HG03139 (cell line): ENCODE data around the gene CNGA3.
A peak's percentile ranks its signal among the peaks of the same experiment; 100 is the strongest.

Experiments used
- ATAC-seq: cut with Tn5 transposase; IDR thresholded peaks from one replicate; pipeline ENCODE4 v1.9.1; 2021; ENCODE audit not compliant: unreplicated experiment

CNGA3 gene

DNA sequence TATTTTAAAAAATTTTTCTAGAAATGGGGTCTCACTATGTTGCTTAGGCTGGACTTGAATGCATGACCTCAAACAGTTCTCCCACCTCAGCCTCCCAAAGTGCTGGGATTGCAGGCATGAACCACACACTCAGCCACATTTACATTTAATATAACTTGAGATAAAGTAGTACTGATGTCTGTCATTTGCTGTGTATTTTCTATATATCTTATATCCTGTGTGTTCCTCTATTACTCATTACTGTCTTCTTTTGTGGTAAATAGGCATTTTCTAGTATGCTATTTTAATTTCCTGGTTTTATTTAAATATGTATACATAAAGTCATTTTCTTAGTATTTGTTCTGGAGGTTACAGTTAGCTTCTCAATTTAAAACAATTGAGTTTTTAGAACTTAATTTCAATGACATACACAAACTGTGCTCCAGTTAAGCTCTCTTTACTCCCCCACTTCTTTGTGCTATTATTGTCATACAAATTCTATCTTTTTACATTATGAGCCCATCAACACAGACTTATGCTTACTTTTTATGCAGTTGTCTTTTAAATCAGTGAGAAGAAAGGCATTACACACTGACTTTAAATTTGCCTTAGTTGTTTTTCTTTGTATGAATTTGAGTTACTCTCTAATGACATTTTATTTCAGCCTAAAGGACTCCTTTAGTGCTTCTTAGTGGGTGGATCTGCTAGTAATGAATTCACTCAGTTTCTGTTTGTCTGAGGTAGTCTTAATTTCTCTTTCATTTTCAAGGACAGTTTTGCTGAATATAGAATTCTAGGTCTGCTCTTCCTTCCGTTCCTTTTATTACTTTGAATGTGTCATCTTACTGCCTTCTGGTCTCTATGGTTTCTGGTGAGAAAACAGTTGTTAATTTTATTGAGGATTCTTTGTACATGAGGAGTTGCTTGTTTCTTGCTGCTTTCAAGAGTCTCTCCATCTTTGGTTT lies 92.2 kb downstream of the CNGA3 start:
- ATAC-seq = peak; percentile 80

DNA sequence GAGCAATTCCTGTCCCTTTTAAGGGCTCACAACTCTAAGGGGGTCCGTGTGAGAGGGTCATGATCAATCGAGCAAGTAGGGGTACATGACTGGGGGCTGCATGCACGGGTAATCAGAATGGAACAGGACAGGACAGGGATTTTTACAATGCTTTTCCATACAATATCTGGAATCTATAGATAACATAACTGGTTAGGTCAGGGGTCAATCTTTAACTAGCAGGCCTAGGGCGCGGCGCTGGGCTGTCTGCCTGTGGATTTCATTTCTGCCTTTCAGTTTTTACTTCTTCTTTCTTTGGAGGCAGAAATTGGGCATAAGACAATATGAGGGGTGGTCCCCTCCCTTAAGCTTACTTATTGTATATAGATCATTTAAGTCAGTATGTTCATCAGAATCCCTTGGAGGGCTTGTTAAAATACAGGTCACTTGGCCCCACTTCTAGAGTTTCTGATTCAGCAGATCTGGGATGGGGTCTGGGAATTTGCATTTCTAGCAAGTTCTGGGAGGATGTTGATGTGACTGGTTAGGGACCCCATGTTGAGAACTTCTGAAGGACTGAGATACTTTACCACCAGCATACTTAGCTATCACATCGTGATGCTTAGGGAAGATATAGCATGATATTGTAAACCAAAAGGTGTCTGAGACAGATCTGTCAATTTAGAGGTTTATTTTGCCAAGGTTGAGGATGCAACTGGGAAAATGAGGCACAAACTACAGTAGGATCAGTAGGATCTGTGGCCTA lies 95.6 kb downstream of the CNGA3 start:
- ATAC-seq = no peak

DNA sequence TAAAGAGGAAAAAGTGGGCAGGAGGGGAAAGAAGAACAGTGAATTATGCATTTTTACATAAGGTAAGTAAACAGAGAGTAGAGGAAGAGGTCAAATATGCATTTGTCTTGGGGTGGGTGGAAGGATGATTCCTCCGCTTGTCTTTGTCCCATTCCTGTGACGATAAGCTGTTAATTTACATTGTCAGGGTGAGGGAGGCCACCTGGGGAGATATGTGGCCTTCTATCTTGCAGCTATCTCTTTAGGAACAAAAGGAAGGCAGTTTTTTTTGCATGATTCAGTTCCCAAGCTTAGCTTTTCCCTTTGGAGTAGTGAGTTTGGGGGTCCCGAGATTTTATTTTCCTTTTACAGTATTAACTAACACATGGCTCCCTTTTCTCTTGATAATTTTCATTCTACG lies 96.2 kb downstream of the CNGA3 start:
- ATAC-seq = no peak

DNA sequence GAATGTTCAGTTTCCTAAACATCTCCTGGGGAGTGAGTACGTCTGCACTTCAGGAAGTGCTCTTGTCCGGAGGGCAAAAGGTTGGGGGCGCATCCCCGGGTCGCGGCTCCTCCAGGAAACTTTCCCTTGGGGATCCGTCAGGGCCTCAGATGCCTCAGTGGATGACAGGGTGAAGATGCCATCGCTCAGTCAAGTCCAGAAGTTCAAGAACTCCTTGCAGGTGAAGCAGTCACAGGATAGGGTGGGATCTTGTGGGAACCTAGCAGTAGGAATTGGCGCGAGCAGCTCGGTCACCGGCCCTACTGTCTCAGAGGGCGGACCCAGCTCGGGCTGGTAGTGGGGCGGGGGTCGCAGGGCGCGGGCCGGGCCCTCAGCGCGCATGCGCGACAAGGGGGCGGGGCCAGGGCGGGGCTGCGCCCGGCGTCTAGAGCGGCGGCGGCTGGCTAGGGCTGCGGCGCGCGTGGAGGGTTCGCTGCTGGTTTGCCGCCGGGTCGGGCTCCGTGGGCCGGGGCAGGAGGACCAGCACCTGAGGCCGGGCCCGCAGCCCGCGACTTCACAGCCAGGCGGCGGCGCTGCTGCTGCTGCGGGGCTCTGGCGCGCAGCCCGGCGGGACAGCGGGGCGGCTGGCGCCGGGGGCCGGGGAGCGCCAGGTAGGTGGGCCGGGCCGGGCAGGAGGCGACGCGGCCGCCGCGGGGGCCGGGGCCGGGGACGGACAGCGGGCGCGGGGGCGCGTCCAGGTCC lies 98.3 kb downstream of the CNGA3 start, which contains the start of gene INPP4A:
Gene INPP4A, plus strand, starts transcription at position 423 of the 741 bp plus-strand sequence. CDS start 75,191 bp downstream, outside the sequence.
- ATAC-seq = peak; percentile 63

DNA sequence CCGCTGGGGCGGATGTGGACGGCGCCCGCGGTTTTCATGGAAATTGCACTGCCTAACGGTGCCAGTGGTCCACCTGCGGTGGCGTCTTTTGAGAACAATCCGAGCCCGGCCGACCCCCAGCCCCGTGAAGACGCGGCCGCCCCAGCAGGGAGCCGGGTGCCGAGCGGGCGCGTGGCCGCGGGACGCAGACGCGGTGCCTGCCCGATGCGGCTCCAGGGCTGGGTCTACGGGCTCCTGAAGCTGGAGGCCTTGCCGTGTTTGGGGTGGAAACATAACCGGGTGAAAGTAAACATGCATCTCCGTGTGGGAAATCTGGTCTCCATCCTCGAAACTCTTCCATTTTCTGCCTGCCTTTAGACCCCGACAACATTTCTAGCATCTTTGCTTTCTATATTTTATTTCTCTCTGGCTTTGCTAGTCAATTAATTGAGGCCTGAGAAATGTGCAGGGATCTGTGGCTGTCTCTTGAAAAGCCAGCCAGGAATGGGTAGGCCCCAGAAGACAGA lies 99.0 kb downstream of the CNGA3 start:
- ATAC-seq = no peak

DNA sequence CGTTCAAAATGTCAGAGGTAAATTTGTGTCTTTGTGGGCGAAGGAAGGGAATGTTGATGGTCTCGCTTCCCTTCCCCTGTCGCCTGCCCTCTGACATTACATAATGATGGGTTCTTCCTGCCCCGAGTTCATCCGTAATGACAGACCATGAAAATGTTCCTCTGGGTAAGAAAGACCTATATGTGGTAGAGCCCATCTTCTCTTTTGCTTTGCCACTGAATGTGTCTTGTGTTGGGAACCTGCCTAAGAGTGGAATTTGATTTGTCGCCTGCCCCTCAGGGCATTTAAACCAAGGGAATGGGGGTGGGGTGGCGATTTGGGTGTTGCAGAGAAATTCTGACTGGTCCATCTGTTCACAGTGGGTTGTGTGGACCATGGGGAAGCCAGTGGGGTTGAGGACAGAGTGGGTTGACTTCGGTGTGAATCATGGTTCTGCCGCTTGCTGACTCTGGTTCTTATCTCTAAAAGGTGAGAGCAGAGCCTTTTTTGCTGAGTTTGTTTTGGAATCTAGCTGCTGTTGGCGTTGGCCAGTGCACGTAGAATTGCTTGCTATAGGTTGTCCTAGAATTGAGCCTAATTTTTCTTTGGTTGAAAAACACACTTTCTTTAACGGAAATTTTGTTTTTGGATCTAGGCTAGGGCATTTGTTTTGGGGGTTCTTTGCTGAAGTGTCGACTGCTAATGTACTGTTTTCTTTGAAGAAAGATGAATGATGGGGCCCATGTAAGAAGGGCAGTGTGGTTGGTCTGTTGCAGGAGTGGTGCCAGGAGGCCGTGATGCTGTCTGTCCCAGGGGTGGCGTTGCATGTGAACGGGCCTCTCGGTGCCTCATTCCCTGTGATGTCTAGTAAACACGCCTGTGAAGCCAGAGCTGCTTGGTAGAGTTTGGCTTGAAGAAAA lies 99.7 kb downstream of the CNGA3 start:
- no peak for ATAC-seq

DNA sequence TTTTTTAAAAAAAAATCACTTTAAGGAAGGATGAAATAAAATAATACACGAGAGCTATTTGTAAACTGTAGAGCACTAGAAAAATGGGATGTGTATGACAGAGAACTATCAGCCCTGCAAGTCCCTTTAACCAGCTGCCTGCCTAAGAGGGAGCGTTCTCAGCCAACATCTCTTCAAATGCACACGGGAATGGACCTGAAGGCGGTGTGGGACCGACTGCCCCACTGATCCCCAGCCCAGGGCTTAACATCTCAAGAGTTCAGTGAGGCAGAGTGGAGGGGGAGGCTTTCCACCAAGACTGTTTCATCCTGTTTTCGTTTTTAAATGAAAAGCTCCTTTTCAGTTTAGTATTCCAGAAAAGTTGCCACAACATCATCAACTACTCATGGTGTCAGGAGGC lies 100.6 kb downstream of the CNGA3 start:
- ATAC-seq = no peak
